Neural progenitor cell (in vitro differentiated cells): ENCODE data around the gene GTF2F1.

Experiments used
- EZH2 ChIP-seq: fragments of 200-600 bp; sonication (generic); IDR thresholded peaks from 2 replicates; pipeline ENCODE4 v1.6.1; 2017; ENCODE audit warnings: antibody characterized with exemption, mild to moderate bottlenecking, moderate library complexity
- EZH2phosphoT487 ChIP-seq: fragments of 200-600 bp; sonication (generic); IDR thresholded peaks from 2 replicates; pipeline ENCODE4 v1.6.1; 2017; ENCODE audit warnings: antibody characterized with exemption
- TF ChIP-seq, protein P1 (sequence below): fragments of 200-600 bp; sonication (generic); IDR thresholded peaks from 2 replicates; pipeline ENCODE4 v1.5.1; 2017; ENCODE audit warnings: antibody characterized with exemption, mild to moderate bottlenecking

- TF ChIP-seq, protein P1, sequence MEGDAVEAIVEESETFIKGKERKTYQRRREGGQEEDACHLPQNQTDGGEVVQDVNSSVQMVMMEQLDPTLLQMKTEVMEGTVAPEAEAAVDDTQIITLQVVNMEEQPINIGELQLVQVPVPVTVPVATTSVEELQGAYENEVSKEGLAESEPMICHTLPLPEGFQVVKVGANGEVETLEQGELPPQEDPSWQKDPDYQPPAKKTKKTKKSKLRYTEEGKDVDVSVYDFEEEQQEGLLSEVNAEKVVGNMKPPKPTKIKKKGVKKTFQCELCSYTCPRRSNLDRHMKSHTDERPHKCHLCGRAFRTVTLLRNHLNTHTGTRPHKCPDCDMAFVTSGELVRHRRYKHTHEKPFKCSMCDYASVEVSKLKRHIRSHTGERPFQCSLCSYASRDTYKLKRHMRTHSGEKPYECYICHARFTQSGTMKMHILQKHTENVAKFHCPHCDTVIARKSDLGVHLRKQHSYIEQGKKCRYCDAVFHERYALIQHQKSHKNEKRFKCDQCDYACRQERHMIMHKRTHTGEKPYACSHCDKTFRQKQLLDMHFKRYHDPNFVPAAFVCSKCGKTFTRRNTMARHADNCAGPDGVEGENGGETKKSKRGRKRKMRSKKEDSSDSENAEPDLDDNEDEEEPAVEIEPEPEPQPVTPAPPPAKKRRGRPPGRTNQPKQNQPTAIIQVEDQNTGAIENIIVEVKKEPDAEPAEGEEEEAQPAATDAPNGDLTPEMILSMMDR: no peak
- TF ChIP-seq EZH2 (no peak), EZH2phosphoT487 (no peak)
These were observed 8.6 kb downstream of the GTF2F1 start for GRCh38 chr19:6384381-6384780.
